Endothelial cell of umbilical vein (primary cell): ENCODE measurements around the gene SLC25A22. TPM values are rescaled to one million over a fixed set of nuclear protein-coding genes. Genes with fewer than 3 reads are reported as not detected.

Experiments used
- BruUV-seq: library from RNA; stranded (reverse); fragments of 400-500 nt; replicated peaks from 2 replicates; lab custom pipeline; 2021; lab: Mats Ljungman, UMichigan
- CTCF ChIA-PET: fragments of 300-600, 350-600 bp; sonication (Branson Sonifier 250); formaldehyde crosslinking; loops from one replicate; lab custom pipeline; 2021; ENCODE audit warnings: antibody characterized with exemption, inconsistent platforms; lab: Charles Lee
- POLR2A ChIA-PET: fragments of 300-600, 350-600 bp; sonication (Branson Sonifier 250); formaldehyde crosslinking; loops from one replicate; lab custom pipeline; 2021; ENCODE audit warnings: antibody characterized with exemption, inconsistent platforms; lab: Charles Lee
- DNase-seq: peaks from one replicate; pipeline ENCODE4 v3.0.0-alpha.2; 2011; ENCODE audit warnings: low read depth, low spot score
- FAIRE-seq: peaks from 2 replicates; lab custom pipeline; 2011; peaks lifted over from hg19 to GRCh38; lab: Jason Lieb, UNC
- H2AFZ ChIP-seq: 2 replicates; pipeline ENCODE4 v1.6.0; 2012; ENCODE audit warnings: low read depth, low read length, control low read depth, inconsistent platforms
- H3K27ac ChIP-seq: 2 replicates; pipeline ENCODE4 v1.5.1; 2011; ENCODE audit warnings: low read depth, mild to moderate bottlenecking, control low read depth, low read length, moderate library complexity; ENCODE audit not compliant: insufficient read depth
- H3K27me3 ChIP-seq, 2 experiments: 2 replicates each; pipeline versions ENCODE4 v1.6.0 to v1.6.1; 2011; ENCODE audit warnings: low read length in 2 of 2, mixed read lengths in 1 of 2; ENCODE audit not compliant: control insufficient read depth in 2 of 2, insufficient read depth in 2 of 2
- H3K36me3 ChIP-seq, 2 experiments: 2 replicates in 1 of 2; 3 replicates in 1 of 2; pipeline ENCODE4 v1.5.1; 2011; ENCODE audit warnings: low read length in 2 of 2, mild to moderate bottlenecking in 1 of 2, moderate library complexity in 1 of 2; ENCODE audit not compliant: control insufficient read depth in 2 of 2, insufficient read depth in 2 of 2; ENCODE audit errors: extremely low read depth in 1 of 2
- H3K4me1 ChIP-seq: 3 replicates; pipeline ENCODE4 v1.5.1; 2011; ENCODE audit warnings: mild to moderate bottlenecking, low read length; ENCODE audit not compliant: control insufficient read depth, insufficient read depth; ENCODE audit errors: extremely low read depth
- H3K4me2 ChIP-seq: 2 replicates; pipeline ENCODE4 v1.6.1; 2011; ENCODE audit warnings: low read length, control low read depth, mixed read lengths; ENCODE audit not compliant: insufficient read depth
- H3K4me3 ChIP-seq, 3 experiments: fragments of 200-600 bp in 1 of 3; sonication (generic), shearing (Covaris generic) in 1 of 3; replicated peaks in 1 of 3; 2 replicates each; pipeline ENCODE4 v1.5.1; 2011 to 2016; ENCODE audit warnings: control low read depth in 3 of 3, low read length in 3 of 3, mild to moderate bottlenecking in 2 of 3, inconsistent platforms in 1 of 3, low read depth in 1 of 3, moderate library complexity in 1 of 3; ENCODE audit not compliant: insufficient read depth in 1 of 3
- H3K79me2 ChIP-seq: 2 replicates; pipeline ENCODE4 v1.6.0; 2012; ENCODE audit warnings: low read length, inconsistent platforms; ENCODE audit not compliant: control insufficient read depth, insufficient read depth
- H3K9ac ChIP-seq: replicated peaks from 2 replicates; pipeline ENCODE3; 2011; ENCODE audit warnings: low read length, control low read depth; ENCODE audit not compliant: insufficient read depth; ENCODE audit errors: extremely low read depth
- H3K9me1 ChIP-seq: replicated peaks from 3 replicates; pipeline ENCODE4 v1.6.0; 2011; ENCODE audit warnings: mild to moderate bottlenecking, low read length; ENCODE audit not compliant: control insufficient read depth, insufficient read depth; ENCODE audit errors: extremely low read depth
- H3K9me3 ChIP-seq: replicated peaks from 2 replicates; pipeline ENCODE4 v1.5.1; 2012; ENCODE audit warnings: low read length, inconsistent platforms; ENCODE audit not compliant: control insufficient read depth, insufficient read depth
- H4K20me1 ChIP-seq: replicated peaks from 2 replicates; pipeline ENCODE3; 2011; ENCODE audit warnings: mild to moderate bottlenecking, low read length; ENCODE audit not compliant: control insufficient read depth, insufficient read depth; ENCODE audit errors: extremely low read depth
- EZH2 ChIP-seq: IDR thresholded peaks from 2 replicates; pipeline ENCODE4 v1.6.1; 2012; ENCODE audit warnings: borderline replicate concordance, low read depth, mild to moderate bottlenecking, moderate library complexity, low read length, inconsistent platforms; ENCODE audit not compliant: severe bottlenecking
- FOS ChIP-seq: IDR thresholded peaks from 2 replicates; pipeline ENCODE4 v1.6.1; 2011; ENCODE audit warnings: mild to moderate bottlenecking, low read length, moderate library complexity, borderline replicate concordance; ENCODE audit not compliant: insufficient read depth
- GATA2 ChIP-seq: IDR thresholded peaks from 2 replicates; pipeline ENCODE4 v1.7.0; 2011; ENCODE audit warnings: low read depth, mild to moderate bottlenecking, moderate library complexity, mixed read lengths, low read length; ENCODE audit not compliant: insufficient read length, insufficient read depth
- JUN ChIP-seq: IDR thresholded peaks from 2 replicates; pipeline ENCODE4 v1.6.1; 2011; ENCODE audit warnings: borderline replicate concordance, low read depth; ENCODE audit not compliant: insufficient read length, insufficient read depth
- MAX ChIP-seq: IDR thresholded peaks from 2 replicates; pipeline ENCODE4 v1.6.1; 2011; ENCODE audit not compliant: insufficient read depth, insufficient read length
- MYC ChIP-seq: IDR thresholded peaks from one replicate; pipeline ENCODE4 v1.6.1; 2011; ENCODE audit warnings: mild to moderate bottlenecking, low read depth, low read length
- POLR2A ChIP-seq: IDR thresholded peaks from 2 replicates; pipeline ENCODE4 v1.6.1; 2012; ENCODE audit warnings: low read depth, mild to moderate bottlenecking, control low read depth, low read length
- POLR2AphosphoS5 ChIP-seq: IDR thresholded peaks from 2 replicates; pipeline ENCODE4 v1.6.1; 2012; ENCODE audit warnings: low read depth, mild to moderate bottlenecking, control low read depth, low read length, moderate library complexity; ENCODE audit not compliant: insufficient read depth
- dilution Hi-C: fragments of 300-500 bp; cut with MboI; formaldehyde crosslinking; loops from one replicate; pipeline ENCODE4 v1.15.0; 2019; ENCODE audit warnings: low sequenced_read_pairs; ENCODE audit not compliant: extremely low pct_ligation_motif_present
- intact Hi-C: fragments of 100-400 bp; cut with micrococcal nuclease; formaldehyde crosslinking; loops from one replicate; pipeline ENCODE4 v1.10.0; 2022
- polyA plus RNA-seq, 4 experiments: library from polyadenylated mRNA; depleted of rRNA in 3 of 4; stranded (reverse) in 3 of 4; unstranded in 1 of 4; fragments of >200 nt; gene quantifications; 2 replicates each; pipeline versions ENCODE4 v1.2.1 to v1.2.3, GENCODE V29; 2011 to 2012; ENCODE audit warnings: missing spikeins in 1 of 4
- total RNA-seq: library from RNA; stranded (reverse); gene quantifications from 2 replicates; pipeline ENCODE4 v1.2.3, GENCODE V29; 2021
- TF ChIP-seq, protein P1 (sequence below), 2 donors: IDR thresholded peaks; 1 replicate in 1 of 2; 2 replicates in 1 of 2; pipeline ENCODE4 v1.5.1; 2011; ENCODE audit warnings: low read length in 2 of 2, mild to moderate bottlenecking in 2 of 2, moderate library complexity in 2 of 2, control low read depth in 1 of 2, inconsistent platforms in 1 of 2, low read depth in 1 of 2; ENCODE audit not compliant: insufficient read depth in 1 of 2; ENCODE audit errors: extremely low read depth in 1 of 2

Gene SLC25A22
- total and polyA plus RNA-seq, 2 donors (not counting 3 experiments of a cell fraction or from before 2014, with no cell fraction given) = 24.5 to 24.9 TPM

DNA sequence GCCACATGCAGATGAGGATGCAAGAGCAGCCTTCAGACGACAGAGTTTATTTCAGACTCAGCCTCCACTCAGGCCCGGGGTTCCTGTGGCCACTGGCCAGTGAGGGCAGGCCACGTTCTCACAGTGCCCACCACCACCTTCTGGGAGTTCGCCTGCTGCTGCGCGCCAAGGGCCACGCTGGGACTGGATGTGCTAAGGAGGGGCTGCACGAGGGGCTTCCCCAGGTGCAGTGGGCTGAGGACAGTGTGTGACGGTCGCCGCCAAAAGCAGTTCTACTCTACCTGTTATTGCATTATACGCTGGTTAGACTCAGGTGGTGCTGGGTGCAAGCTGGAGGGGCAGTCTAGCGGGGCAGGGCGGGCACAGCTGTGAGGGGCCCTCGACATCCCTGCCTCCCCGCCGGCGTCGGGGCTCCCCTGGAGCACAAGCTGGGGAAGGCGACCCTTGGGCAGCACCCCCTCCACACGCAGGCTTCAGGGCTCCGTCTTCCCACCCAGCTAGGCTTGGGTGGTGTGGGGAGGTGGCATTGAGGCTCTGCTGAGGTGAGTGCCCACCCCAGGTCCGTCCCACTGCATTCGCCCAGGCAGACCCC lies 10.9 kb downstream of the SLC25A22 start:
- no TSS peak for BruUV-seq
- Histone ChIP-seq H3K79me2 (no peaks in the 10 kb centered on the region), H2AFZ (no peak overlapping the region), H3K4me1 (no peaks in the 10 kb centered on the region), H3K4me2 (no peak overlapping the region), H3K9me1 (no peaks in the 10 kb centered on the region), H3K4me3 (no peak overlapping the region), H3K9ac (no peak overlapping the region), H3K36me3 (no peaks in the 10 kb centered on the region), H3K27me3 (no peaks in the 10 kb centered on the region), H4K20me1 (no peaks in the 10 kb centered on the region), H3K9me3 (no peaks in the 10 kb centered on the region), H3K27ac (no peak overlapping the region)
- FAIRE-seq (no peak), DNase-seq (no peak)
- TF ChIP-seq EZH2 = no peak
- no peak for TF ChIP-seq POLR2AphosphoS5
- dilution Hi-C loops (no loop called here), intact Hi-C loops (no loop called here)
- ChIA-PET POLR2A (no interaction called here), CTCF (no interaction called here)

GRCh38 chr11:786235-787083 lies 11.6 kb downstream of the SLC25A22 start:
- TF ChIP-seq POLR2A (peak; percentile 5), POLR2AphosphoS5 (no peak), JUN (no peak), GATA2 (no peak), EZH2 (no peak), MYC (no peak), MAX (no peak), FOS (no peak)
- TF ChIP-seq, protein P1, sequence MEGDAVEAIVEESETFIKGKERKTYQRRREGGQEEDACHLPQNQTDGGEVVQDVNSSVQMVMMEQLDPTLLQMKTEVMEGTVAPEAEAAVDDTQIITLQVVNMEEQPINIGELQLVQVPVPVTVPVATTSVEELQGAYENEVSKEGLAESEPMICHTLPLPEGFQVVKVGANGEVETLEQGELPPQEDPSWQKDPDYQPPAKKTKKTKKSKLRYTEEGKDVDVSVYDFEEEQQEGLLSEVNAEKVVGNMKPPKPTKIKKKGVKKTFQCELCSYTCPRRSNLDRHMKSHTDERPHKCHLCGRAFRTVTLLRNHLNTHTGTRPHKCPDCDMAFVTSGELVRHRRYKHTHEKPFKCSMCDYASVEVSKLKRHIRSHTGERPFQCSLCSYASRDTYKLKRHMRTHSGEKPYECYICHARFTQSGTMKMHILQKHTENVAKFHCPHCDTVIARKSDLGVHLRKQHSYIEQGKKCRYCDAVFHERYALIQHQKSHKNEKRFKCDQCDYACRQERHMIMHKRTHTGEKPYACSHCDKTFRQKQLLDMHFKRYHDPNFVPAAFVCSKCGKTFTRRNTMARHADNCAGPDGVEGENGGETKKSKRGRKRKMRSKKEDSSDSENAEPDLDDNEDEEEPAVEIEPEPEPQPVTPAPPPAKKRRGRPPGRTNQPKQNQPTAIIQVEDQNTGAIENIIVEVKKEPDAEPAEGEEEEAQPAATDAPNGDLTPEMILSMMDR (IDR thresholded peaks at IDR 0.05; ENCODE audit: extremely low read depth in 1 of 2, insufficient read depth in 1 of 2, low read depth in 1 of 2, low read length in 2 of 2) = no peak
- CTCF ChIA-PET = interaction anchor here (1.9 kb wide), 1 partner anchor 11 kb away, joined by 9 read pairs; the partner anchor contains the start of gene SLC25A22

More at GRCh38 chr11:786235-787083, 11.6 kb downstream of the SLC25A22 start:
- Histone ChIP-seq H3K27me3 (no peaks in the 10 kb centered on the region), H3K4me2 (no peak overlapping the region), H3K4me1 (no peaks in the 10 kb centered on the region), H4K20me1 (no peaks in the 10 kb centered on the region), H3K27ac (no peak overlapping the region), H2AFZ (no peak overlapping the region), H3K9me3 (no peaks in the 10 kb centered on the region), H3K79me2 (no peaks in the 10 kb centered on the region), H3K36me3 (no peaks in the 10 kb centered on the region), H3K9me1 (no peaks in the 10 kb centered on the region), H3K4me3 (no peak overlapping the region), H3K9ac (no peak overlapping the region)
- intact Hi-C loops = no loop called here
- POLR2A ChIA-PET = no interaction called here
- FAIRE-seq (no peak), DNase-seq (no peak)
- no TSS peak for BruUV-seq
- dilution Hi-C loops = no loop called here
